HG03135 (cell line): Measurements from ENCODE around the gene PRPF6.
"Not testable (repeated sequence)": the region's sequence is repeated elsewhere in the genome, so short reads cannot be mapped to it uniquely, and the experiment has no call there.

Source experiments
- ATAC-seq: cut with Tn5 transposase; IDR thresholded peaks from one replicate; pipeline ENCODE4 v1.9.1; 2021; ENCODE audit warnings: mild to moderate bottlenecking, moderate library complexity; ENCODE audit not compliant: unreplicated experiment

The PRPF6 gene

DNA sequence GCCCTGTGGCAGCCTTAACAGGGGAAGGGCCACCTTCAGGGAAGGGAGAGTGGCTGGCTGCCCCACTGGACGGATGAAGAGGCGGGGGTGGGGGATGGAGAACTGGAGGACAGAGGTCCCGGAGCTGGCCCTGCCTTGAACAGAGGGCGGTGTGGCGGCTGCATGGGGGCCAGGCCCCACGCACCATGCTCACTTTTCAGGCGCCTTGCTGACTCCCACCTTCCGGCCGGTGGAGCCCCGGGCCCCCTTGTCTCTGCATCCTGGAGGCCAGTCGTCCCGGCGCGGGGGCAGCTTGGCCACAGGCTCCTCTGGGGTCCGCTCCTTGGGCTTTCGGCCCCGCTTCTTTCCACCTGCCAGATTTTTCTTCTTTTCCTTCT is 21.2 kb upstream of the PRPF6 start:
- ATAC-seq: no peak

DNA sequence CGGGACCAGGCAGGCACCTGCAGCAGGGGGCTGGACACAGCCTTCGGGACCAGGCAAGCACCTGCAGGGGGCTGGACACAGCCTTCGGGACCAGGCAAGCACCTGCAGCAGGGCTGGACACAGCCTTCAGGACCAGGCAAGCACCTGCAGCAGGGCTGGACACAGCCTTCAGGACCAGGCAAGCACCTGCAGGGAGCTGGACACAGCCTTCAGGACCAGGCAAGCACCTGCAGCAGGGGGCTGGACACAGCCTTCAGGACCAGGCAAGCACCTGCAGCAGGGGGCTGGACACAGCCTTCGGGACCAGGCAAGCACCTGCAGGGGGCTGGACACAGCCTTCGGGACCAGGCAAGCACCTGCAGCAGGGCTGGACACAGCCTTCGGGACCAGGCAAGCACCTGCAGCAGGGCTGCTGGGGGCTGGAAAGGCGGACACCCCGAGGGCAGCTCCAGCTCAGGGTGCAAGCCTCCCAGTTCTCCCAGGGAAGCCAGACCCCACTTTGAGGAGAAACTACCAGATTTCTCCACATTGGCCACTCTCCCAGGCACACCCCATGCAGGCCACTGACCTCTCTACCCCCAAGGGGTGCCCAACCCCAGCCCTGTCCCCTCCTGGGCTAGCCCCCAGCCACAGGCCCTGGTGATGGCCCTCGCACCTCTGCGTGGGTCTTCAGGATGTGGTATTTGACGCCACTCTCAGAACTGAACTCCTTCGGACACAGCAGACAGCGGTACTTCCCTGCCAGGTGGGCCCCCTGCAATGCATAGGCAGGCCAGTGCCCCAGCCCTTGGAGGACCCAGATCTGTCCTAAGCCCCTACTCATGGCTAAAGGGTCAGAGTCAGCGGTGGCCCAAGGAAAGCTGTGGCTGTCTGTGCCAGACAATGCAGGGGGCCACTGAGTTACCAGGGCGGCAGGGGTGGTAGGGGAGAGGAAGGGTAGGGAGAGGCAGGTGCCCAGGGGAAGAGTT is 20.0 kb upstream of the PRPF6 start:
- ATAC-seq: not testable (repeated sequence)

DNA sequence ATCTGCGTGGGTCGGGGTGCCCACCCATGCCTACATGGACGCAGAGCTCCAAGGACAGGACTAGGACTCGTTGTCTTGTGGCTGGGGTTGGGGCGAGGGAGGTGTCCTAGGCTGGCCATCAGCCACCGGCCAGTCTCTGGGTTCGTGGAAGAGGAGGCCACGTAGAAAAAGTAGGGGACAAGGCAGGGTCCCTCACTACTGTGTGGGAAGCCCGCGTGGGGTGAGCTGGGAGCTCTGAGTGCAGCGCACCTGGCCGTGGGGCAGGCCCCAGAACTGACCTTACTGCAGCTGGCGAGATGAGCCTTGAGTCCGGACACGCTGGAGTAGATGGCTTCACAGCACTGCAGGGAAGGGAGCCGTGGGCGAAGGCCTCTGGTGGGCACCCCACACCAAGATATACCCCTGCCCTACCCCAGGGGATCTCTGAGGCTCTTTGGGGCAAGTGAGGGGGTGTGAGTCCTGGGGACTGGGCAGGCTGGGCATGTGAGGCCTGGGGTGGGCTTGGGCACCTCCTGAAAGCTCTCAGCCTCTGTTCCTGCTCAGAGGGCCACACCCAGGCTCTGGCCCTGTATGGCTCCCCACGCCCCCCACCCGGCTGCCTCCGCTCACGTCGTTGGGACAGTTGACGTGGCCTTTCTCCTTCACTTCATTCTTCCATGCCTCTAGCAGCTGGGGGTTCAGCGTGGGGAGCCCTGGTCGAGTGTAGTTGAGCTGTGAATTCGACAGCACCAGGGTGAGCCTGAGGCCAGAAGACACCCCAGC is 19.1 kb upstream of the PRPF6 start:
- no peak for ATAC-seq

DNA sequence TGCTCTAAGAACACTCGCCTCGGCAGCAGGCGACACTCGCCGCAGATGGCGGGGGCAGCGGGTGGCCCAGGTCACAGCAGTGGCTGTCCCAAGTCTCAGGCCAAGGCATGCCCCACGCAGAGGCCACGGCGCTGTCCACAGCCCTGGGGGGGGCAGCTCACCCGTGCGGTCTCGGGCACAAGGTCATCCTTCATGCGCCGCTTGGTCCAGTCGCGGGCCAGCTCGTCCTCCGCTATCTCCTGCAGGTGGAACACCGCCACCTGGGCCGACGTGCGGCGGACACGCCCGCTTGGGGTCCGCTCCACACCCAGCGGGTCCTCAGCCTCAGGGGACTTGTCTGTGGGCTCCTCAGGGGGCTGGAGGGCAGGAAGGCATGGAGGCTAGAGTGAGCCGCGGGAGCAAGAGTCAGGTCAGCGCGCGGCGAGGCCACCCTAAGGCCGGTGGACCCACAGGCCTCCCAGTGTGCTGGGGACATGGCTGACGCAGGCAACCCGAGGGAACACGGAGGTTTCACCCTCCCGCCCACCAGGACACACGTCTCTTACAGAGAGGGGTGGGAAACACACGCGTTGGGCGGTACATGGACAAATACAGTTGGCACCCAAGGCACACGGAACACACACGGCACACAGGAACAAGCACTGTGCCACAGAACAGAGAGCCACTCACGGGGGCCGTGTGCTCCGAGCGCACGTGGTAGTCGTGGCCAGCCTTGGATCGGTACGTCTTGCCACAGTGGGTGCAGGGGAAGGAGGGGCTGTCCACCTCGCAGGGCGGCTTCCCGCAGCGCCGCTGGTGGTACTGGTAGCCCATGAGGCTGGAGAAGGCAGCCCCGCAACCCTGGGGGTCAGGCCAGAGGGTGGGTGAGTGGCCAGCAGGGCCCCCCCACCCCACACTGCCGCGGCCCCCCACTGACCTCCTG is 18.2 kb upstream of the PRPF6 start:
- no peak for ATAC-seq

DNA sequence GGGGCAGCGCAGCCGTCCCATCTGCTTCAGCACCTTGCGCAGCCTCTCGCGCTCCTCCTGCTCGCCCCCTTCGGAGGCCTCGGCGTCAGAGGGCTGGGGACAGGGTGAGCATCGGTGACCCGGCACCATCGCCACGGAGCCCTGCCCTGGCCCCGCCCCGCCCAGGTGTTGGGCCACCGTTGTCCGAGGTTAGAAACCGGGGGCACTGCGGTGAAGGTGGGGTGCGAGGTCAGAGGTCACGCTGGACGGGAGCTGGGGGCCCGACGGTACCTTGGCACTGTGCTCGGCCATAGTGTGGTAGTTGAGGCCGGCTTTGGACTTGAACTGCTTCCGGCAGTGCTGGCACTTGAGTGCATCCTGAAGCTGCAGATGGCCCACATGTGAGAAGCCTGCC is 17.6 kb upstream of the PRPF6 start:
- ATAC-seq: no peak

DNA sequence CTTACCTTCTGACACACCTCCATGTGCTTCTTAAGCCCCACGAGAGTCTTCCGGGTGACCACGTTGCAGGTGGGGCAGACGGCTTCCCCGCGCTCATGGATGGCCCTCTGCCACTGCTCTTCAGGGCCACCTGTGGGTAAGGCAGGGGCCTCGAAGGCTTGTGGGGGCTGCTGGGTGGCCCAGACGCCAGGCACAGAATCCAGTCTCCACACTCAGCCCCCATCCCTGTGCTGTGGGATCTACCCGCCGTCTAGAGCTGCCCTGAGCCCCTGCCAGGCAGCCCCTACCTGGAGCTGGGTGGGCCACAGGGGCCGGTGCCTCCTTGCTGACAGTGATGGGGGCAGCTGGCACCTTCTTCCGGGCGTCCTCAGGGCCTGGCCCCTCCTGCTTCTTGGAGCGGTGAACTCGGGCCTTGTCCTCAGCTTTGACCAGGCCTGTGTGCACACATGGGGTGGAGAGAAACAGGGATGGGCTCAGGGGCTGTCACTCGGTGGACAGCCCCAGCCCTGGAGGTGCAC is 17.1 kb upstream of the PRPF6 start:
- no peak for ATAC-seq

DNA sequence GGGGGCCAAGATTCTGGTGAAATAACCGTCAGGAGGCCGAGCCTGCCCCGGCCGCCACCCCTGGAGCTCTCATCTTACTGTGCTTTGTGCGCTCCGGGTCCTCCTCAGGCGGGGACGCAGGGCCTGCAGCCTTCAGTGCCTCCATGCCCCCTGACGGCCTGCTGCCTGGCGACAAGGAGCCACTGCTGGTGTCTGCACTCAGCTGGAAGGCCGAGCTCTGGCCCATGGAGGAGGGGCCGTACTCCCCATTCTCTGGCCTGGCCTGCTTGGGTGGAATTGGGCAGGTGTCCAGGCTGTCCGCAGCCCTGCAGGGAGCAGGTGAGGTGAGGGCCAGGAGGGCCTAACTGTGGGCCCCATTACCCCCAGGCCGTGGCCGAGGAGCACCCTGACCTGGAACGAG is 16.5 kb upstream of the PRPF6 start:
- no peak for ATAC-seq

DNA sequence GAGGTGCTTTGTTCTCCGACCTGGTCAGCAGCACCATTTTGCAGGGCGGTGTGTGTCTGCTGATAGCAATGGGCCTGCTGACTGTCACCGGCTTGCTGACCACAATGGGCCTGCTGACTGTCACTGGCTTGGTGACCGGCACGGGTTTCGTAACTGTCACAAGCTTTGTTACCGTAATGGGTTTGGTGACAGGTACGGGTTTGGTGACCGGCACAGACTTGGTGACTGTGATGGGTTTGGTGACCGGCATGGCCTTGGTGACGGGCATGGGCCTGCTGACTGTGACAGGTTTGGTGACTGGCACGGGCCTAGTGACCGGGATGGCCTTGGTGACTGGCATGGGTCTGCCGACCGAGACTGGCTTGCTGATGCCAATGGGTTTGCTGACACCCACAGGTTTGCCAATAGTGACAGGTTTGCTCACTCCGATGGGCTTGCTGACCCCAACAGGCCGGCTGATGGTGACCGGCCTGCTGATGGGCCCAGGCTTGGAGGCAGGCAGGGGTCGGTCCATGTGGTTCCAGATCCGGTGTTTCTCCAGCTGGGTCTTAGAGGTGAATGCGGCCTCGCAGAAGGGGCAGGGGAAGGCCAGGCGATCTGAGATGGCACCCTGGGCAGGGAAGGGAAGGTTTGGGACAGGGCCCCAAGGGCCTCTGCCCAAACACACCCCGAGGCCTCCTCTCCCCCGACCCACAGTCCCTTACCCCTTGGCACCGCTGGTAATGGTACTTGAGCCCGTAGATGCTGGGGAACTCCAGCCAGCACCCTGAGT is 14.6 kb upstream of the PRPF6 start:
- no peak for ATAC-seq

DNA sequence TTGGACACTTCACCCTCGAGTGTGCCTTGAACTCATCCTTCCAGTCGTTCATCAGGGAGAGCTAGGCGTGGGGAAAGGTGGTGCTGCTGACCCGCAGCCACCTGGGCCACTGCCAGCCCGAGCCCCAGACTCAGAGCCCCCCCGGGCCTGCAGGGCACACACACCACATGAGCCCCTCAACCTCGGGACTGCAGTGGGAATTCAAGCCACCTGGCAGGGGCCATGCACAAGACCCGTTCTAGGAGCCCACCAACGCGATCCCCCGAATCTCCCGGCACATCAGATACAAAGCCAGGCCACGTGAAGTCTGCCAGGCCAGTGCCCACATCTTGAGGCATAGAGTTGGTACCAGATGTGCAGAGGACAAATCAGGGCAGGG is 14.0 kb upstream of the PRPF6 start:
- ATAC-seq: no peak

DNA sequence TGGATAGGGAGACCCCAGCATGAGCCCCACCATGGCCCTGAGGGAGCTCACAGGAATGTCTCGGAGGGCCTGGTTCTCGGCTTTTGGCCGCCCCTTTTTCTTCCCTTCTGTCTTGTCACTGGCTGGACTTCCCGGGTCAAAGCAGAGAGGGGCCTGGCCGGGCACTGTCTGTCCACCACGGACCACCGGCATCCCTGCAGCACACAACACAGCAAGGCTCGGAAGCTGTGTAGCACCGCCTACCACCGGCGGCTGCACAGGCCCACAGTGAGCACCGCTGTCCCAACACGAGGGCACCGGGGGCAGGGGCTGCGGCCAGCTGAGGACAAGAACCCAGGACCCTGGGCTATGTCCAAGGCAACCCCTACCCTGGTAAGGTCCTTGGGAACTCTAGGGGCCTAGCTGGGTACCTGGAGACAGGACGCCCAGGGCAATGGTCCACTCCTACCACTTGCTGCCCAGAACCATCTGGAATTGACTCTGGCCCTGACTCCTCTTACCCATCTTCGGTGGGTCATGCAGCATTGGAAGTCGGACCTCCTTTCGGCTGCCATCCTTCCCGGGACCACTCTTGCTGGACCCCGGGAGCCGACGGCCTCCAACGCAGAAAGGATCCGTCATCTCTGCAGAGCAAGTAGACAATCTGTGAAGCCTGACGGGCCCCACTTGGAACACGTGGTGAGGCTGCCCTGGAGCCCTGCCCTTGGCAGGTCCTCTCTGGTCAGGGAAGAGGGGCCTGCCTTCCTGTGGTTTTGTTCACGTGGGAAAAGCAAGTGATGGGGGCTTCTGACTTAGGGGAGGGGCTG is 13.4 kb upstream of the PRPF6 start:
- ATAC-seq: no peak

DNA sequence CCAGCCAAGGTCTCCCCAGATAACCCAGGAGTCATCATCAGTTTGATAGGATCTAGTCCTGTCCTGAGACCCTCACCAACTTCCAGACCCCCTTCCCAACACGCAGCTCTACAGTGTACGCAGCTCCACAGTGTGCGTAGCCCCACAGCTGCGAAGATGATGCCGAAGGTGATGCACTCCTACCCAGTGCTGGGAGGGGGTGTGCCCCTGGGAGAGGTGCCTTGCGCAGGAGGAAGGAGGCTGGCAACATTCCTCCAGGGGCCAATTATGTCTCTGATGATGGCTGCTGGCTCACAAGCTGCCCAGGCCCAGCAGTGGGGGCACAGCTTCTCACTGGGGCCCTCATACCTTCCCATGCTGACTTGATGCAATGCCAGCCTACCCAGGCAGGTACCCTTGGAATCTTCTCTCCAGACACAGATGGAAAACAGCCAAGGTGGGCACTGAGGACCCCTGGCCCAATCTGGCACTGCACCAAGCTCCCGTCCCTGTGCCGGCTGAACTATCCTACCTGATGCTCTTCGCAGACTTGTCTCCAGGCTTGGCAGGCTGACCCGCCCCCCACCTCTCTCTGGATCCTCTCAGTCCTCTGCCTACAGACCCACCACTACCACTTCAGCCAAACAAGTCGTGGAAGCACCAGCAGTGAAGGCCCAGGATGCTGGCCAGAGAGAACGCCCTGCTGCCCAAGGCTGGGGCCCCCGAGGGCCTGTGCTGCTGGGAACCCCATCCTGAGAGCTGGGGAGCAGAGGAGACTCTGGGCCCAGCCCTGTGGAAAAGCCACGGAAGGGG is 12.6 kb upstream of the PRPF6 start:
- ATAC-seq: no peak

DNA sequence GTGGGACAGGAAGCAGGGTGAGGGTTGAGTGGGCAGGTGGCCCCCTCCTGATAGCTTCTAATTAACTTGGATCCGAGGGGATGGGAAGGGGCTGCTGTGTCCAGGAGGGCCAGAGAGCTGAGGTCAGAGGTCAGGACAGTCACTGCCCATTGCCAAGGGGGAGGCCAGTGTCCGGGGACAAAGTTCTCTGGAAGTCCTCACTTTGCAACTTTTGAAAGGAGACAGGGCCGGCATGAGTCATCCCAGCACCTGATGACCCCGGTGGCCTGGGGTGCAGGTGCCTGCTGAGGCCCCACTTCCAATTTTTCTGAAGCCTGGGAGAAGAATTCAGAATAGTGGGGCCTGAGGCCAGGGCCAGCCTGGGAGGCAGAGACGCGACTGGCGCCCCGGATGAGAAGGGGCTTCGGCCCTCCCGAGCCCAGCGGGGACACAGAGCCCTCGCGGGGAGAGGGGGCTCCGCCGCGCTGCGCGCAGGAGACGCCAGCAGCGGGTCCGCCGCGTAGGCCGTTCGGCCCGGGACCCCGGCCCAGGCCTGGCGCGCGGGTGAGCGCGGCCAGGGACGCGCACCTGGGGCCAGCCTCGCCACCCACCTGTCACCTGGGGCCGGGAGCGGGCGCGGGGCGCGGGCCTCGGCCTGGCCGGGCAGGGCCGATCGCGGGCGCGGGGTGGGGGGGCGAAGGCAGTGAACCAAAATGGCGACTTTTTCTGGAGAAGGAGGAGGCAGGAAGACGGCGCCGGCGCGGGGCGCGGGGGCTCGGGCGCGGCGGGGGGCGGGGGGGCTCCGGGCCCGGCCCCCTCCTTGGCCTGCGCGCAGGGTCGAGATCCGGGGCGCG is 11.8 kb upstream of the PRPF6 start:
- no peak for ATAC-seq

DNA sequence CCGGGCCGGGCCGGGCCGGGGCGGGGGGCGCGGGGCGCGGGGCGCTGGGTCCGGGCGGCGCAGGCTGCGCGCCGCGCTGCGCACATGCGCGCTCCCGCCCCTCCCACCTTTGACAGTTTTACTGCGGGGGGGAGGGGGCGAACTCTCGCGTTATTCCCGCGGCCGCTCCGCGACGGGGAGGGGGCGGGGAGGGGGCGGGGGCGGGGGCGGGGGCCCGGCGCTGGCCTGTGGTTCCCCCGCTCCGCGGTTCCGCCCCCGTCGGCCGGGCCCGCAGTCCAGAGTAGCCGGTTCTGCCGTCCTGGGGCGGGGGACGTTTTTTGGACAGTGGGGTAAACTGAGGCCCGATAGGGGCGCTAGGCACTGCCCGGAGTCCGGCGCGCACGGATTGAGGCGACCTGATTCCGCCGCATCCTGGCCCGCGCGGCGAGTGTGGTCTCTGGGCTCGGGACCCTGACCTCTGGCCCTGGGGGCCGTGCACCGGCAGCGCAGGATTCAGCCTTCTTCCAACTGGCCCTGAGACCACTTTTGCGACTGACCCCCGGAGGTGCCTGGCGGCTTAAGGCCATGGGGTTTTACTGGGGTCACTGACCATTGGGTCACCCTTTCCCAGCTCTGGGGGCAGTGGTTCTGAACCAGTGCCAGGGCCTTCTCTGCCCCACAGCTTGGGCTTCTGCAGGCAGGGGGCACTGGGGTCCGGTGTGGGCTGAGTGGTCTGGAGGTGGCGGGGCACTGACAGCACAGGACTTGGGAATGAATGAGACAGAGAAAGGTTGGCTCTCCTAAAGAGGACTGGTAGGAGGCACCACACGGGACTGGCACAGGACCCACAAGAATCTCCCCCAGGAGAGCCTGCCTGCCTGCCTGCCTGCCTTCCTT is 10.9 kb upstream of the PRPF6 start, which contains the start of gene ZNF512B:
Gene ZNF512B, minus strand, starts transcription at position 93 of the 876 bp plus-strand sequence. CDS start 1,980 bp downstream, outside the sequence.
- ATAC-seq: no peak

DNA sequence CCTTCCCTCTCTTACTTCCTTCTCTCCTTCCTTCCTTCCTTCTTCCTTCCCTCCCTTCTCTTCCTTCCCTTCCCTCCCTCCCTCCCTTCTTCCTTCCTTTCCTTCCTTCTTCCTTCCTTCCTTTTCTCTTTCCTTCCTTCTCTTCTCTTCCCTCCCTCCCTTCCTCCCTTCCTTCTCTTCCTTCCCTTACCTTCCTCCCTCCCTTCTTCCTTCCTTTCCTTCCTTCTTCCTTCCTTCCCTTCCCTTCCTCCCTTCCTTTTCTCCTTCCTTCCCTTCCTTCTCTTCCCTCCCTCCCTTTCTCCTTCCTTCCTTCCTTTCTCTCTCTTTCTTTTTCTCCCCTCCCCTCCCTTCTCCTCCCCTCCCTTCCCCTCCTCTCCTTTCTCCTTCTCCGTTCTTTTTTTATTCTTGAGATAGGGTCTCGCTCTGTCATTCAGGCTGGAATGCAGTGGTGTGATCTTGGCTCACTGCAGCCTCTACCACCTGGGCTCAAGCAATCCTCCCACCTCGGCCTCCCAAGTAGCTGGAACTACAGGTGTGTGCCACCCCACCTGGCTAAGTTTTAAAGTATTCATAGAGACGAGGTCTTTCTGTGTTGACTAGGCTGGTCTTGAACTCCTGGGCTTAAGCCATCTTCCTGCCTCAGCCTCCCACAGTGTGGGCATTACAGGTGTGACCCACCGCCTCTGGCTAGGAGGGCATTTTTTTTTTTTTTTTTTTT is 10.1 kb upstream of the PRPF6 start:
- no peak for ATAC-seq

DNA sequence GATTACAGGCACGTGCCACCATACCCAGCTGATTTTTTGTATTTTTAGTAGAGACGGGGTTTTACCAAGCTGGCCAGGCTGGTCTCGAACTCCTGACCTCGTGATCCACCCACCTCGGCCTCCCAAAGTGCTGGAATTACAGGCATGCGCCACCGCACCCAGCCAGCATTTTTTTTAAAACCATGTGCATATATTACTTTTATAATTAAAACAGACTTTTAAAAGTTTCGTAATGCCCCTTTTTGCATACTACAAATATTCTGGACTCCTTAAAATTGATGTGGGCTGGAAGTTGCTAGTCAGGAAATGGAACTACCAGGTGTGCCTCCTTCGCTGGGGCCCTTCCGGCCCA is 9.0 kb upstream of the PRPF6 start:
- not testable (repeated sequence) for ATAC-seq
